Liver (tissue), 3 donors: Measurements from ENCODE around the gene PATE4.

Experiments used
- ATF3 ChIP-seq: IDR thresholded peaks from 2 replicates; pipeline ENCODE4 v1.6.1; 2016; ENCODE audit warnings: antibody characterized with exemption
- CTCF ChIP-seq: fragments of 150-350 bp; IDR thresholded peaks from 2 replicates; pipeline ENCODE4 v1.5.1; 2017; ENCODE audit warnings: improper control_type of control experiment, low read depth, low read length; ENCODE audit not compliant: missing input control
- EGR1 ChIP-seq, 2 donors: IDR thresholded peaks; 2 replicates each; pipeline ENCODE4 v1.6.1; 2016 to 2018; ENCODE audit warnings: antibody characterized with exemption in 2 of 2, low read depth in 2 of 2
- GABPA ChIP-seq, 2 donors: IDR thresholded peaks in 1 of 2; conservative IDR thresholded peaks in 1 of 2; 2 replicates each; pipeline ENCODE4 v1.6.1; 2016; ENCODE audit warnings: antibody characterized with exemption in 2 of 2, mild to moderate bottlenecking in 1 of 2, moderate library complexity in 1 of 2
- HNF4A ChIP-seq, 2 donors: conservative IDR thresholded peaks; 2 replicates each; pipeline ENCODE4 v1.6.1; 2016; ENCODE audit warnings: antibody characterized with exemption in 2 of 2, mild to moderate bottlenecking in 2 of 2
- JUND ChIP-seq, 2 donors: IDR thresholded peaks; 2 replicates each; pipeline ENCODE4 v1.6.1; 2016; ENCODE audit warnings: antibody characterized with exemption in 2 of 2
- MAX ChIP-seq: IDR thresholded peaks from 2 replicates; pipeline ENCODE4 v1.6.1; 2016; ENCODE audit warnings: antibody characterized with exemption
- RAD21 ChIP-seq, 2 donors: IDR thresholded peaks; 2 replicates each; pipeline ENCODE4 v1.6.1; 2016; ENCODE audit warnings: antibody characterized with exemption in 2 of 2, mild to moderate bottlenecking in 2 of 2
- REST ChIP-seq: IDR thresholded peaks from 2 replicates; pipeline ENCODE4 v1.6.1; 2016; ENCODE audit warnings: antibody characterized with exemption, mild to moderate bottlenecking
- SP1 ChIP-seq: IDR thresholded peaks from 2 replicates; pipeline ENCODE4 v1.6.1; 2018; ENCODE audit warnings: antibody characterized with exemption, mild to moderate bottlenecking
- TAF1 ChIP-seq: conservative IDR thresholded peaks from 2 replicates; pipeline ENCODE4 v1.6.1; 2016; ENCODE audit warnings: antibody characterized with exemption, mild to moderate bottlenecking
- YY1 ChIP-seq: IDR thresholded peaks from 2 replicates; pipeline ENCODE4 v1.6.1; 2016; ENCODE audit warnings: antibody characterized with exemption, mild to moderate bottlenecking
- ZBTB33 ChIP-seq: IDR thresholded peaks from 2 replicates; pipeline ENCODE4 v1.6.1; 2016; ENCODE audit warnings: antibody characterized with exemption
- donor health status: healthy.
- donor health status: healthy.

- TF ChIP-seq HNF4A (conservative IDR thresholded peaks at IDR 0.05): no peak
- no peak for TF ChIP-seq CTCF
- TF ChIP-seq EGR1 (IDR thresholded peaks at IDR 0.05; ENCODE audit: low read depth in 2 of 2): no peak
- TF ChIP-seq JUND (IDR thresholded peaks at IDR 0.05): no peak
- TF ChIP-seq RAD21 (IDR thresholded peaks at IDR 0.05): no peak
- no peak for TF ChIP-seq SP1
- TF ChIP-seq ZBTB33: no peak
- TF ChIP-seq MAX: no peak
- TF ChIP-seq TAF1: no peak
- no peak for TF ChIP-seq GABPA (IDR thresholded peaks at IDR 0.05 in 1 of 2, conservative IDR thresholded peaks at IDR 0.05 in 1 of 2)
- TF ChIP-seq REST: no peak
- TF ChIP-seq YY1: no peak
- TF ChIP-seq ATF3: no peak
Measured at GRCh38 chr11:125787827-125788226, 45.3 kb upstream of the PATE4 start, which contains the start of gene PATE3.
